GM21717 (cell line): ENCODE results near the gene MRPS30.
"Not testable (repeated sequence)": the region's sequence is repeated elsewhere in the genome, so short reads cannot be mapped to it uniquely, and the experiment has no call there.

Experiments used
- ATAC-seq: cut with Tn5 transposase; IDR thresholded peaks from one replicate; pipeline ENCODE4 v1.9.1; 2021; ENCODE audit warnings: mild to moderate bottlenecking, moderate library complexity; ENCODE audit not compliant: unreplicated experiment

MRPS30 gene

DNA sequence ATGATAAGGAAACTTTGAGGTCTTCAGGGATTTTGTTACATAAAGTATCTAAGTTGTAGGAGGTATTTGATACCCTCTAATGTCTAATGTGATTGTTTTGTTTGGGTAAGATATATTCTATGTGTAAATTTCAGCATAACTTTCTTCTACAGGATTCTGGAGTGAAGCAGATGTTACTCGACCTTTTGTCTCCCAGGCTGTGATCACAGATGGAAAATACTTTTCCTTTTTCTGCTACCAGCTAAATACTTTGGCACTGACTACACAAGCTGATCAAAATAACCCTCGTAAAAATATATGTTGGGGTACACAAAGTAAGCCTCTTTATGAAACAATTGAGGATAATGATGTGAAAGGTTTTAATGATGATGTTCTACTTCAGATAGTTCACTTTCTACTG lies 6.0 kb downstream of the MRPS30 start:
- no peak for ATAC-seq

DNA sequence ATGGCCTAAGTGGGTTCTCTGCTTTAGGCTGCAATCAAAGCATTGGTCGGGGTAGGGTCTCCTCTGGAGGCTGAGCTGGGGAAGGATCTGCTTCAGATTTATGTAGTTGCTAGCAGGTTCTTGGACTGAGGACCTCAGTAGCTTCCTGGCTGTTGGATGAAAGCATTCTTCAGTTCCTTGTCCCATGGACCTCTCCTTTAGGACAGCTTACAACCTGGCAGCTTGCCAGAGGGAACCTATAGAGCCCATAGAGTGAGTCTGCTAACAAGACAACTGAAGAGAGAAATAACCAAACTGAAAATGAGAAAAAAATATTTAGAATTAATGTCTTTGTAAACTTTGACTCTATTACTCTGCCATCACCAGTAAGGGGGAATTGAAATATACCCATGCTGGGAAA lies 12.4 kb downstream of the MRPS30 start:
- no peak for ATAC-seq

DNA sequence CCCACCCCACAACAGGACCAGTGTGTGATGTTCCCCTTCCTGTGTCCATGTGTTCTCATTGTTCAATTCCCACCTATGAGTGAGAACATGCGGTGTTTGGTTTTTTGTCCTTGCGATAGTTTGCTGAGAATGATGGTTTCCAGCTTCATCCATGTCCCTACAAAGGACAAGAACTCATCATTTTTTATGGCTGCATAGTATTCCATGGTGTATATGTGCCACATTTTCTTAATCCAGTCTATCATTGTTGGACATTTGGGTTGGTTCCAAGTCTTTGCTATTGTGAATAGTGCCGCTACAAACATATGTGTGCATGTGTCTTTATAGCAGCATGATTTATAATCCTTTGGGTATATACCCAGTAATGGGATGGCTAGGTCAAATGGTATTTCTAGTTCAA lies 15.9 kb downstream of the MRPS30 start:
- not testable (repeated sequence) for ATAC-seq

DNA sequence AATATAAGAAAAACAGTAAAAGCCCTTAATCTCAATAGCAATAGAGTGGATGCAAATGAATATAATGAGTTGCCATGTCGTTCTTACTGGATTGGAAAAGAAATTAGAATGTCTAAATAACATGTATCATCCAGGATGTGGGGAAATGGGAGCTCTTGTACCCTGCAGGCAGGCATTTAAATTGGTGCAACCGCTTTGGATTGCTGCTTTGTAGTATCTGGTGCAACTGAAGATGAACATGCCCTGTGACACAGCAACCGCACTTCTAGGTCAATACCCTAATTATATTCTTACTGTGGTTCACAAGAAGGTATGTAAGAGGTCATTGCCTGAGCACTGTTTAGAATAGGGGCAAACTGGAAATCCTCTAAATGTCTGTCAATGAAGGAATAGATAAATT lies 18.9 kb downstream of the MRPS30 start:
- ATAC-seq = no peak

DNA sequence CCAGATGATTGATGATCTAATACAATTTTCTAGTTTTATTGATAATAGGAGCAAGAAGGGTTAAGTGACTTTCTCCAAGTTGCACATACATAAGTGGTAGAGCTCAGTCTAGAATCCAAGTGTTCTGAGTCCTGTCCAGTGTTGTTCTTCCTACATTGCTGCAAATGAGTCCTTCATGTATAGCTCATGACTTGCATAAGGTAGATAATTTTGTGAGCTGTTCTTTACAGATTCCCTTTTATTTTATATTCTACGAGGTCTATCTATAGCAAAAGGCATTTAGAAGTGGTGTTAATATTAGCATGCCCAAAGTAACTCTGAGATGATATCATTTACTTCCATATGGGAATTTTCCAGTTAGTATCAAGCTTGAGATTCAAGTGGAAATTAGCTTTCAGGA lies 20.0 kb downstream of the MRPS30 start:
- ATAC-seq = no peak

DNA sequence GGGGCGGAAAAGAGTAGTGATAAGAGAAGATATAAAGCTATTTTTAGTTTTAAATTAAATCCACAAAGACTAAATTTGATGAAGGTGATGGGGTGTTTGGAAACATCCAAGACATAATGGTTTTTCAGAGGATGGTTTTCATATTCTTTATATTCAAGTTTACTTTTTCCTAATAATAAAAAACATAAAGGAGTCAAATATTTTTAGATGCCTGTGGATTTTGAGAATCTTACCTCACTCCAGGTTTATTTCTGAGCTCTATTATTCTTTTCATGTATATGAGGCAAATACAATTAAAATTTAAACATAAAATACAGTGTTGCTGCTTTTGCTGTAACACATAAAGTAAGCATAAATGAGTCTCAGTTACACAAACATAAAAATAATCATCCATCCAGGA lies 22.2 kb downstream of the MRPS30 start:
- no peak for ATAC-seq

DNA sequence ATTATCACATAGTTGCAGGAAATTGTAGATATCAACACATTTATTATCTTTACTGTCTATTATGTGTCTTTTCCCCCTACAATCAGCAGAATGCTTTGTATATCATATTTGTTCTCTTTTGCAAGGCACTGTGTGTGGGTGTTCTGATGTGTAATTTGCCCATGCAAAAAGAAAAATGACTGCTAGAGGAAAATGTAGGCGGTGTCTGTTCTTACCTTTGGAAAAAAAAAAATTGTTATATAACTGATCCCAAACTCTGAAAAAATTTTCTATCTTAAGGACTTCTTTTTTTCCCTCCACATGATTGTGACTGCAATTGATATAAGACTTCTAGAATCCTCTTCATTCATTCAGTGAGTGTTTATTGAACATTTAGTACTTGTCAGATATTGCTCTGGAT lies 24.5 kb downstream of the MRPS30 start:
- ATAC-seq = no peak

DNA sequence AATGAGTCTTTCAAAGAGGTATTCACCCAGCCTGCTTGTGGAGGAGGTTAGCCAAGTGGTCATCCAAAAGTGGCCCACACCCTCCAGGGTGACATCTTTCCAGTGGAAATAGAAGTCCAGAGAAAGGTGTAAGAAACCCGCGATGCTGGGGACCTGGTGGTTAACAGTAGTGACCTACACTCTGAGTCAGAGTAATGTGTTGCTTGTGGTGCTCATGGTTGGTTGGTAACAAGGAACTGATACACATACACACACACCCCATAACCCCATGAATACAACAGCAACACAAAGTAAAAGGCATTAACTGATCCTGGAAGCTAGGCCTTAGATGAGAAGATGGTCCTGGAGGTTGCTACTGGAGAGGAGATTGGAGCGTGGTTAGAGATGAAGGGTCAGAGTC lies 26.9 kb downstream of the MRPS30 start:
- ATAC-seq = no peak

DNA sequence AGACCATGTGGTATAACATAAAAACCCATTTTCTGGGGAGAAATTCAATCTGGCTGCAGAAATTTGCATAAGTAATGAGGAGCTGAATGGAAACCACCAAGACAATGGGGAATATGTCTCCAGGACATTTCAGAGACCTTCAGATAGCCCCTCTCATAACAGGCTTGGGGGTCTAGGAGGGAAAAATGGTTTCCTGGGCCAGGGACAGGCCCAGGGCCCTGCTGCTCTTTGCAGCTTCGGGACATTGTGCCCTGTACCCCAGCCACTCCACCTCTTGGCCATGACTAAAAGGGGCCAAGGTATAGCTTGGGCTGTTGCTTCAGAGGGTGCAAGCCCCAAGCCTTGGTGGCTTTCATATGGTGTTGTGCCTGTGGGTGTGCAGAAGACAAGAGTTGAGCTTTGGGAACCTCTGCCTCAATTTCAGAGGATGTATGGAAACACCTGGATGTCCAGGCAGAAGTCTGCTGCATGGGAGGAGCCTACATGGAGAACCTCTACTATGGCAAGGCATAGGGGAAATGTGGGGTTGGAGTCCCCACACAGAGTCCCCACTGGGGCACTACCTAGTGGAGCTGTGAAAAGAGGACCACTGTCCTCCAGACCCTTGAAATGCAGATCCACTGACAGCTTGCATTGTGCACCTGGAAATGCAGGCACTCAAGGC lies 30.4 kb downstream of the MRPS30 start:
- no peak for ATAC-seq

DNA sequence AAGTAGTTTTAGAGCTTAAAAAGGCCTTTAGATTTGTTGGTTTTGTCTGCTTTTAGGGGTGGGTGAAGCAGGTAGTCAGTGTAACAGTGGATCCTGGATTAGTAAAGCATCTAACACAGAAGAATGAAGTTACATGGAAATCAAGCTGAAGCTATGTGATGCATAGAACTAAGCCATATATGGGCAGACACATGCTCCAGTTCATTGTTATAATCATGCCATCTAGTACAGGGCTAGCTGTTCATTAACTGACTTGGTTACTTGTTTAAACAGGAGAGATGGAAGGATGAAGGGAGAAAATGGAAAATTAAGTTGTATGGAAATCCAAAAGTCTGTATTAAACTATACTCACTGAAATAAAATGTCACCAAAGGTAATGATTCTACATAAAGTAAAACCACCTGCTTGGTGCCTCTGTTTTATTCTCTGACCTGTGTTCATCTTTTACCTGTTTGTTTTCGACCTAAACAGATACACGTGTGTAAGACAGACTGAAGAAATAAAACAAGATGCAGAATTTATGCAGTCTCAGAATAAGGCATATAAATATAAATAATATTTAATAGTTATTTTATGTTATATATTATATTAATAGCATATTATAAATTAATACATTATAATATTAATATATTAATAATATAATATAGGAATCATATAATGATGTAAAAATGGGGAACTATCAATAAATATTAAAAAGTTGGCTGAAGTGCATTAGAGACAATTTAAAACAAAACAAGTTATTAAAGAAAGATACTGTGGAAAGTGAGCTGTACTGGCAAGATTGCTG lies 33.9 kb downstream of the MRPS30 start:
- ATAC-seq = no peak

DNA sequence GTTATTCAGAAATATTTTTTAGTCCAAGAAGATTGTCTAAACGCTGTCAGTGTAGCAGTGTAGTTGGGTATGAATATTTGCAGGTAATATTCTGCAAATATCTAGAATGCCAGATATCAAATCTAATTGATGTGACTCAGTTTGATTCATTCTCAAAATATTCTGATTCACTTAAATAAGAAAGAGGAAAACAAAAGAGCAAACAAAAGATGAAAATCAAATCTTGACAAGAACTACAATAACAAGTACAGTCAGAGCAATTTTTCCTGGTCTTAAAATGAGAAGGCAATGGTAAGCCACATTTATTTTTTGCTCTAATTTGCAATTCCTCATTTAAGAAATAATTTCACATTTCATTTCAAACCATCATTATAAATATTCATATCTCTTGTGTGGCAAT lies 36.0 kb downstream of the MRPS30 start:
- no peak for ATAC-seq

DNA sequence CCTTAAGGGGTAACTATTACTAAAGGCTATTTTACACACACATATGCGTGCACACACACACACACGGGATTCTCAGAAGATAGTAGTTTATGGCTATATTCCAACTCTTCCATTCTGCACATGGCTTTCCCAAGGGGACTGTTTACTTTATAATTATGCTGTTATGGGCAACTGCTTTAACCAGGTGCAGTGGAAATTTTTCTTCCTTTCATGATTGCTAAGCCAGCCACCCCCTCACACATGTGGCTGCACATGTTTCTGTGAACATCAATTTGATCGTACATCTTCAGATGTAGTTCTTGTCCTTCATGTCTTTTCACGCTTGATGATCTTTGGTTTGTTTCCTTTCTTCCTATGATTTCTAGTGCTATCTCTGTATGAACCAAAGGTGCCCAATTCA lies 37.0 kb downstream of the MRPS30 start:
- no peak for ATAC-seq

DNA sequence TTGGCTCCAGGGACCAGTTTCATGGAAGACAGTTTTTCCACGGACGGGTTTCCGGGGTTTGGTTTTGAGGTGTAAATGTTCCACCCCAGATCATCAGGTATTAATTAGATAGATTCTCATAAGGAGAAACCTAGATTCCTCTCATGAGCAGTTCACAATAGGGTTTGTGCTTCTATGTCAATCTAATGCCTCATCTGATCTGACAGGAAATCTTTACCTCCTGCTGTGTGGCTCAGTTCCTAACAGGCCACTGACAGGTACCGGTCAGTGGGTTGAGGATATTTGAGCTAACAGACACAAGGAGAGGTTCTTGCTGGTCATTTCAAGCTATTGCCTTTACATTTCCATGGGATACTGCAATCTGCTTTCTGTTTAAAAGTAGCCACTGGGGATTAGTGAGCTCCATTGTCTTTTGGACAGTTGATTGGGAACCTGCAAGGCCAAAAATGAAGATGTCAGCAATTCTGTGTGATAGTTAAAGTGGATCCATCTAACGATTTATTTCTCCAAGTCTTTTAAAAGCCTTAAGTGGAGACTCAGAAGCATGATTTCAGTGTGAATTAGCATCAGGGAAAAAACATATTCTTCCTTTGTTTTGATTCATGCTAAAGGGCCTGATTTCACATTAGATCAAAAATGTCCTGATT lies 38.6 kb downstream of the MRPS30 start:
- no peak for ATAC-seq

DNA sequence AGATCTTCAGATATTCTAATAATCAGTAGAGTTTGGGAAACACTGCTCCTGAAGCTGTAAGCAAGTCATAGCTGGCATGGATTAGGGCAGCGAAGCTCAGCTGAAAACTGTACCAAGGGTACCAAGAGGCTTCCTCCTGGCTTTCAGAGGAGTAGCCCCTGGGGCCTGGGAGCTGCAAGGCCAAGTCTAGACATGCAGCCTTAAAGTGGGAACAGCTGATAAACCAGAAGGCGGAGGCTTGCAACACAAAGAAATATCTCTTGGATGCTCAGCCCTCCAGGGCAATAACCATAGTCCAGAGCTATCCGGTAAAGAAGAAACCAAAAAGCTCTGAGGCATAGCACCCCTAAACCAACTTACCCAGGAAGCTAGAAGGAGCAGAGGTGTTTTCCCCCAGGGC lies 51.5 kb downstream of the MRPS30 start:
- ATAC-seq = no peak

DNA sequence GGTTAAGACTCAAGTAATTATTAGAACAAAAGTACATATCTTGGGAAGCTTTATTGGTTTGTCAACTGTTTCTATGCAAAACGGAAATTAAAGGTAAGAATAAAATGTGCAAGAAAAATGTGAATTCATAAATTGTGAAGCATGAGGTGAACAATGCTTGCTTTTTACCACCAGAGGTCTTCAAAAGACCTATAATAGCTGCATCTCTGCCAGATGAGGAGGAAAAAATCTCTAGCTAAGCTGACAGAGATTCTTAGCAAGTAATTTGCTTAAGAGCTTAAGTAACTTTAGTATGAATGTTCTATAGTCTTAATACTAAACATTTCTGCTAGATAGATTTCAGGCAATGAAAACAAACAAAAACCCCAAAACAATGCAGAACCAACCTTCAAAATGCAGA lies 54.1 kb downstream of the MRPS30 start:
- ATAC-seq = no peak
